Heart right ventricle (tissue), 16 donors: ENCODE results near the gene TOPBP1. TPM values are rescaled to one million over a fixed set of nuclear protein-coding genes. Genes with fewer than 3 reads are reported as not detected.
"Not testable (repeated sequence)": the region's sequence is repeated elsewhere in the genome, so short reads cannot be mapped to it uniquely, and the experiment has no call there.

ENCODE experiments used
- ATAC-seq, 8 donors: fragments of 200-7000 bp; cut with Tn5 transposase; one replicate each; pipeline ENCODE4 v1.9.1; 2020; ENCODE audit warnings: mild to moderate bottlenecking in 8 of 8, moderate library complexity in 8 of 8, moderate number of reproducible peaks in 1 of 8
- DNase-seq, 2 donors: peaks; one replicate each; pipeline ENCODE4 v3.0.0-alpha.2; 2020
- H3K27ac ChIP-seq, 10 donors: fragments of 200-600 bp; sonication (generic) in 2 of 10; one replicate each; pipeline versions ENCODE4 v1.5.0 to v1.8.0; 2020 to 2022; ENCODE audit warnings: mild to moderate bottlenecking in 3 of 10
- H3K27me3 ChIP-seq, 7 donors: fragments of 200-600 bp; one replicate each; pipeline ENCODE4 v1.8.0; 2021 to 2022; ENCODE audit warnings: mild to moderate bottlenecking in 2 of 7
- H3K36me3 ChIP-seq, 9 donors: fragments of 200-600 bp; sonication (generic) in 1 of 9; one replicate each; pipeline versions ENCODE4 v1.5.0 to v1.8.0; 2020 to 2022; ENCODE audit warnings: mild to moderate bottlenecking in 2 of 9
- H3K4me1 ChIP-seq, 9 donors: fragments of 200-600 bp; sonication (generic) in 1 of 9; one replicate each; pipeline versions ENCODE4 v1.5.0 to v1.8.0; 2020 to 2022; ENCODE audit warnings: mild to moderate bottlenecking in 4 of 9
- H3K4me3 ChIP-seq, 10 donors: fragments of 200-600 bp; sonication (generic) in 2 of 10; one replicate each; pipeline versions ENCODE4 v1.5.0 to v1.8.0; 2020 to 2022; ENCODE audit warnings: mild to moderate bottlenecking in 7 of 10, moderate library complexity in 2 of 10
- H3K9me3 ChIP-seq, 11 donors: fragments of 200-600 bp in 10 of 11; sonication (generic) in 2 of 11; one replicate each; pipeline versions ENCODE4 v1.5.0 to v1.8.0; 2013 to 2022; ENCODE audit warnings: mild to moderate bottlenecking in 2 of 11, control low read depth in 1 of 11, moderate library complexity in 1 of 11
- WGBS, 2 donors: extraction: QIAGEN DNeasy Blood & Tissue Kit; methylation state at CpG; one replicate each; pipeline ENCODE4 v1.1.7; 2013; ENCODE audit warnings: inconsistent platforms in 1 of 2; 5-methylcytosine and 5-hydroxymethylcytosine counted together
- intact Hi-C, 10 donors: fragments of 100-400 bp; cut with DNase I; formaldehyde crosslinking; loops; one replicate each; pipeline versions ENCODE4 v1.11.1 to v1.14.2; 2022
- polyA plus RNA-seq, 2 donors: library from polyadenylated mRNA; stranded (reverse); fragments of 200-250 nt; gene quantifications; one replicate each; pipeline ENCODE4 v1.2.3, GENCODE V29; 2013
- total RNA-seq, 10 donors: library from RNA; stranded (reverse); fragmentation: NEBNext Ultra II Directional in 3 of 10; extraction: Animal tissue kit (Norgen Biotek cat#: 25700) in 3 of 10; gene quantifications; one replicate each; pipeline versions ENCODE4 v1.2.1 to v1.2.4, GENCODE V29; 2021 to 2023
- TF ChIP-seq, protein P1 (sequence below), 9 donors: fragments of 200-600 bp; sonication (generic) in 2 of 9; IDR thresholded peaks; one replicate each; pipeline versions ENCODE4 v1.5.0 to v1.8.0; 2021 to 2022; ENCODE audit warnings: antibody characterized with exemption in 9 of 9, mild to moderate bottlenecking in 5 of 9, moderate library complexity in 1 of 9
- donor health status: Arrhythmogenic right ventricular cardiomyopathy.
- donor health status: ischemic (EF 13 %, LVEDD 7.1; RV severe dilation, severe dysfunction).
- donor health status: healthy with polysubstance abuse.
- donor health status: DM: no; HTN: yes; CAD: no.
- donor health status: DM: no; HTN: no; CAD: no.
- donor health status: ischemic (EF 25% LVEDD 6.9; RV normal size, moderate dysfunction).
- donor health status: ischemic (EF 25% LVEDD 5.7; RV mildly dilated, moderate dysfunction).
- donor health status: healthy.
- donor health status: DM: yes; HTN: yes; CAD: no.
- donor health status: Ischemic cardiomyopathy.
- donor health status: ischemic (EF 35%, LVEDD 5.7; RV mildly dilated, moderate dysfunction).
- donor health status: nonischemic (EF 11% LVEDD 7.7; RV severe dilation, severe dysfunction).
- donor health status: DM: yes; HTN: yes; CAD: no.
- donor health status: PGD.
- donor health status: ischemic (EF 29% LVEDD 5.4; RV normal size, mild dysfunction).
- donor health status: nonischemic (EF 23%, LVEDD 6.1; RV moderate dilation, normal function).

TOPBP1 gene
- total and polyA plus RNA-seq, 12 donors: 5.7 to 11.8 (median 10.8) TPM

DNA sequence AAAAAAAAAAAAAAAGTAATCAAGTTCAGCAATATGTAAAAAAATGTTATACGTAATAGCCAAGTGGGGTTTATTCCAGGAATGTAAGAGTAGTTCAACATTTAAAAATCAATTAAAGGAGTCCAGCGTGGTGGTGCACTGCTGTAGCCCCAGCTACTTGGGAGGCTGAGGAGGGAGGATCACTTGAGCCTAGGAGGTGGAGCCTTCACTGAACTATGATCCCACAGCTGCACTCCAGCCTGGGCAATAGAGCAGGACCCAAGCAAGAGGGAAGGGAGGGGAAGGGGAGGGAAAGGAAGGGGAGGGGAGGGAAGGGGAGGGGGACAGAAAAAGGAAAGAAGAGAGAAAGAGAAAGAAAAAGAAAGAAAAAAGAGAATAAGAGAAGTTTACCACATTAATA lies 10.7 kb upstream of the TOPBP1 start:
- H3K36me3 ChIP-seq: no peaks in the 10 kb centered on the region
- intact Hi-C loops: loop anchor here in 1 of 10 donors (10.0 kb wide), 1 partner anchor 252 kb away; no protein-coding TSS in a partner anchor
- no peaks in the 10 kb centered on the region for H3K9me3 ChIP-seq
- ATAC-seq: no peak
- TF ChIP-seq, protein P1, sequence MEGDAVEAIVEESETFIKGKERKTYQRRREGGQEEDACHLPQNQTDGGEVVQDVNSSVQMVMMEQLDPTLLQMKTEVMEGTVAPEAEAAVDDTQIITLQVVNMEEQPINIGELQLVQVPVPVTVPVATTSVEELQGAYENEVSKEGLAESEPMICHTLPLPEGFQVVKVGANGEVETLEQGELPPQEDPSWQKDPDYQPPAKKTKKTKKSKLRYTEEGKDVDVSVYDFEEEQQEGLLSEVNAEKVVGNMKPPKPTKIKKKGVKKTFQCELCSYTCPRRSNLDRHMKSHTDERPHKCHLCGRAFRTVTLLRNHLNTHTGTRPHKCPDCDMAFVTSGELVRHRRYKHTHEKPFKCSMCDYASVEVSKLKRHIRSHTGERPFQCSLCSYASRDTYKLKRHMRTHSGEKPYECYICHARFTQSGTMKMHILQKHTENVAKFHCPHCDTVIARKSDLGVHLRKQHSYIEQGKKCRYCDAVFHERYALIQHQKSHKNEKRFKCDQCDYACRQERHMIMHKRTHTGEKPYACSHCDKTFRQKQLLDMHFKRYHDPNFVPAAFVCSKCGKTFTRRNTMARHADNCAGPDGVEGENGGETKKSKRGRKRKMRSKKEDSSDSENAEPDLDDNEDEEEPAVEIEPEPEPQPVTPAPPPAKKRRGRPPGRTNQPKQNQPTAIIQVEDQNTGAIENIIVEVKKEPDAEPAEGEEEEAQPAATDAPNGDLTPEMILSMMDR (IDR thresholded peaks at IDR 0.05): no peak
- WGBS, 2 donors: 89 to 92% methylated on average over 2 of the region's 2 CpGs
- H3K27ac ChIP-seq: no peak overlapping the region
- no peak for DNase-seq
- peaks cover 0 to 9% (median 4%) of the 10 kb centered on the region in 9 donors for H3K4me1 ChIP-seq
- H3K27me3 ChIP-seq: peaks cover 0 to 54% (median 32%) of the 10 kb centered on the region in 7 donors
- H3K4me3 ChIP-seq: no peak overlapping the region

DNA sequence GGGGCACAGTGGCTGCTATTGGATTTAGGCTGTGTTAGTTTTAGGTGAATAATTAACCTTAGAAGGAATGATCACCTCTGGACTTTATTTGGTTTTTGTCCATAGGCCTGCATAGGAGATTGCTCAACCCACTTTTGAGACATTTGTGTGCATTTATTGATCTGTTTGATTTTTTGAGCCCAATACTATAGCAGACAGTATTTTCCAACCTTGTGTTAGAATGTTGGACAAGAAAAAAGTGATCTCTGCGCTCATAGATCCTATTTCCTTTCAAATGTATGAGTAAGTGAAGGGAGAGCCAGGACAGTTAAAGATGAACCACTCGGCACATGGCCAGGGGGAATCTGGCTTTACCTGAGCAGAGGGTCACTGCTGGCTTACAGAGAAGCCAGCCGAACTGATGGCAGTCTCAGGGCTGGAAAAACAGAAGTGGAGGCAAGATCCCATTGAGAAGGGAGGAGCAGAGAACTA lies 8.8 kb upstream of the TOPBP1 start:
- TF ChIP-seq, protein P1 (IDR thresholded peaks at IDR 0.05): no peak
- H3K27ac ChIP-seq: no peak overlapping the region
- WGBS, 2 donors: 90 to 94% methylated on average over 3 of the region's 3 CpGs
- no peaks in the 10 kb centered on the region for H3K9me3 ChIP-seq
- no peak overlapping the region for H3K4me3 ChIP-seq
- peaks cover 0 to 42% (median 24%) of the 10 kb centered on the region in 7 donors for H3K27me3 ChIP-seq
- peaks cover 0 to 9% (median 4%) of the 10 kb centered on the region in 9 donors for H3K4me1 ChIP-seq
- intact Hi-C loops: loop anchor here in 1 of 10 donors (10.0 kb wide), 1 partner anchor 254 kb away; no protein-coding TSS in a partner anchor
- DNase-seq: no peak
- no peak for ATAC-seq
- H3K36me3 ChIP-seq: no peaks in the 10 kb centered on the region

DNA sequence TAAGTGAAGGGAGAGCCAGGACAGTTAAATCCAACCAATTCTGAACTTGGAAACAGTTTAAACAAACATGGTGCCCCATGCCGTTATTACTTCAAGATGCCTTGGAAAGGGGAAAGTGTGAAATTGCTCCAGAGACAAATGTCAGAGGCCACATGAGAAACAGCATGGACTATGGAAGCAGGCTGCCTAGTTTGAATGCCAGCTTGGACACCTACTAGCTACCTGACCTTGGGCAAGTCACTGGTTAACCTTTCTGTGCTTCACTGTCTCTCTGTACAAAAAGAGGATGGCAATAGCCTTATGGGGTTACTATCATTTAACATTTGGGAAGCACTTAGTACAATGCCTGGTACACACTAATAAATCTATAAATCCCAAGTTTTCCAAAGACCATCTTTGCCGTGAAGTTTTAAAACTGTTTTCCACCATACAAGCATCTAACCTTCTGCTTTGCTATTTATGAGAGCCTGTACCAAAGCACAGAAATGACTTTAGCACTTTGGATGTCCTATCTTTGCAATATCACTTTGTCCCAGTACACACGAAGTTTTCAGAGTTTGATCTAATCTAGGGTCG lies 8.3 kb upstream of the TOPBP1 start:
- Histone ChIP-seq H3K4me1 (peaks cover 0 to 9% (median 4%) of the 10 kb centered on the region in 9 donors), H3K9me3 (no peaks in the 10 kb centered on the region), H3K4me3 (no peak overlapping the region), H3K27ac (no peak overlapping the region), H3K27me3 (peaks cover 0 to 37% (median 20%) of the 10 kb centered on the region in 7 donors), H3K36me3 (no peaks in the 10 kb centered on the region)
- intact Hi-C loops: loop anchor here in 7 of 10 donors (2.0 to 10.0 kb wide), 5 partner anchors 63 to 255 kb away; partner anchors contain the start of genes SRPRB (in 2 of the 7) and RAB6B (in 1 of the 7)
- WGBS, 2 donors: 86 to 89% methylated on average over 4 of the region's 4 CpGs
- TF ChIP-seq, protein P1 (IDR thresholded peaks at IDR 0.05): no peak
- DNase-seq (no peak), ATAC-seq (no peak)

DNA sequence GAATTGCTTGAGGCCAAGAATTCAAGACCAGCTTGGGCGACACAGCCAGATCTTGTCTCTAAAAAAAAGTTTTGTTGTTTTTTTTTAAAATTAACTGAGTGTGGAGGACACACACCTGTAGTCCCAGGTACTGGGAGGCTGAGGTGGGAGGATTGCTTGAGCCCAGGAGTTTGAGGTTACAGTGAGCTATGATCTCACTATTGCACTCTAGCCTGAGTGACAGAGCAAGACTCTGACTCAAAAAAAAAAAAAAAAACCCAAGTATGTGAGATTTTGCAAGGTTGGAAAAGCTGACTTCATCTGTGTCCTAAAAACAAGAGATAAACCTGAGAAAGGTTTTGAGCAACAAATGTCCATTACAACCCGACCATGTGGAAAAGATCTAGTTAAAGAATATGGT lies 5.4 kb upstream of the TOPBP1 start:
- intact Hi-C loops: loop anchor here in 7 of 10 donors (10.0 kb wide), 4 partner anchors 138 to 258 kb away; partner anchors contain the start of genes SRPRB (in 2 of the 7) and RAB6B (in 1 of the 7)
- 86 to 91% methylated on average over 2 of the region's 2 CpGs for WGBS, 2 donors
- TF ChIP-seq, protein P1 (IDR thresholded peaks at IDR 0.05): no peak
- H3K27me3 ChIP-seq: peaks cover 0 to 7% (median 0%) of the 10 kb centered on the region in 7 donors
- H3K36me3 ChIP-seq: no peaks in the 10 kb centered on the region
- no peak for DNase-seq
- no peak for ATAC-seq
- no peak overlapping the region for H3K4me3 ChIP-seq
- no peak overlapping the region for H3K27ac ChIP-seq
- no peaks in the 10 kb centered on the region for H3K9me3 ChIP-seq
- H3K4me1 ChIP-seq: peaks cover 0 to 22% (median 15%) of the 10 kb centered on the region in 9 donors

DNA sequence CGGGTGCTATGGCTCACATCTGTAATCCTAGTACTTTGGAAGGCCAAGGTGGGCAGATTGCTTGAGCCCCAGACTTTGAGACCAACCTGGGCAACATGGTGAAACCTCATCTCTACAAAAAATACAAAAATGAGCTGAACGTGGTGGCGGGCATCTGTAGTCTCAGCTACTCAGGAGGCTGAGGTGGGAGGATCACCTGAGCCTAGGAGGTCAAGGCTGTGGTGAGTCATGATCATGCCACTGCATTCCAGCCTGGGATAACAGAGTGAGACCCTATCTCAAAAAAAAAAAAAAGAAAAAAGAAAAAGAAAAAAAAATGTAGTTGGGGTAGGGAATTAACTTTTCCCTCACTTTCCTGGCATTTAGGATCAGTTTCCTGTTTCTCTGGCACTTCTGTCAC lies 3.4 kb upstream of the TOPBP1 start:
- WGBS, 2 donors: 95 to 97% methylated on average over 3 of the region's 3 CpGs

More for the DNA sequence above, 3.4 kb upstream of the TOPBP1 start:
- H3K4me3 ChIP-seq, DNase-seq, H3K36me3 ChIP-seq, H3K9me3 ChIP-seq, ATAC-seq, H3K27ac ChIP-seq, H3K27me3 ChIP-seq: not testable (repeated sequence)
- intact Hi-C loops: loop anchor here in 7 of 10 donors (10.0 kb wide), 4 partner anchors 140 to 260 kb away; partner anchors contain the start of genes SRPRB (in 2 of the 7) and RAB6B (in 1 of the 7)
- H3K4me1 ChIP-seq: peaks cover 0 to 33% (median 22%) of the 10 kb centered on the region in 9 donors
